Mesothelial cell of epicardium (in vitro differentiated cells): Measurements from ENCODE around the gene AGT. TPM values are rescaled to one million over a fixed set of nuclear protein-coding genes. Genes with fewer than 3 reads are reported as not detected.

Experiments used
- DNase-seq, 2 experiments: peaks; one replicate each; pipeline ENCODE4 v3.0.0; 2021; ENCODE audit warnings: low spot score in 2 of 2; ENCODE audit not compliant: unreplicated experiment in 2 of 2
- H3K27ac Mint-ChIP-seq: 2 replicates; pipeline ENCODE4 v1.8.0; 2021; ENCODE audit warnings: mixed read lengths
- H3K27me3 Mint-ChIP-seq: 2 replicates; pipeline ENCODE4 v1.8.0; 2021; ENCODE audit warnings: low read depth, mixed read lengths
- H3K36me3 Mint-ChIP-seq: 2 replicates; pipeline ENCODE4 v1.8.0; 2021; ENCODE audit warnings: mixed read lengths
- H3K4me1 Mint-ChIP-seq: 2 replicates; pipeline ENCODE4 v1.8.0; 2021; ENCODE audit warnings: mixed read lengths
- H3K4me3 Mint-ChIP-seq: 2 replicates; pipeline ENCODE4 v1.8.0; 2021; ENCODE audit warnings: mild to moderate bottlenecking, moderate library complexity, mixed read lengths
- H3K9me3 Mint-ChIP-seq: 2 replicates; pipeline ENCODE4 v1.8.0; 2021; ENCODE audit warnings: mixed read lengths
- total RNA-seq: library from RNA; stranded (reverse); gene quantifications from 3 replicates; pipeline ENCODE4 v1.2.1, GENCODE V29; 2021
- TF ChIP-seq, protein P1 (sequence below): fragments of 200-600 bp; sonication (generic); IDR thresholded peaks from one replicate; pipeline ENCODE4 v1.5.0; 2021; ENCODE audit warnings: antibody characterized with exemption; ENCODE audit not compliant: unreplicated experiment

Gene AGT
- total RNA-seq = 1.1 to 1.9 TPM (median 1.5 TPM) in 3 replicates

DNA sequence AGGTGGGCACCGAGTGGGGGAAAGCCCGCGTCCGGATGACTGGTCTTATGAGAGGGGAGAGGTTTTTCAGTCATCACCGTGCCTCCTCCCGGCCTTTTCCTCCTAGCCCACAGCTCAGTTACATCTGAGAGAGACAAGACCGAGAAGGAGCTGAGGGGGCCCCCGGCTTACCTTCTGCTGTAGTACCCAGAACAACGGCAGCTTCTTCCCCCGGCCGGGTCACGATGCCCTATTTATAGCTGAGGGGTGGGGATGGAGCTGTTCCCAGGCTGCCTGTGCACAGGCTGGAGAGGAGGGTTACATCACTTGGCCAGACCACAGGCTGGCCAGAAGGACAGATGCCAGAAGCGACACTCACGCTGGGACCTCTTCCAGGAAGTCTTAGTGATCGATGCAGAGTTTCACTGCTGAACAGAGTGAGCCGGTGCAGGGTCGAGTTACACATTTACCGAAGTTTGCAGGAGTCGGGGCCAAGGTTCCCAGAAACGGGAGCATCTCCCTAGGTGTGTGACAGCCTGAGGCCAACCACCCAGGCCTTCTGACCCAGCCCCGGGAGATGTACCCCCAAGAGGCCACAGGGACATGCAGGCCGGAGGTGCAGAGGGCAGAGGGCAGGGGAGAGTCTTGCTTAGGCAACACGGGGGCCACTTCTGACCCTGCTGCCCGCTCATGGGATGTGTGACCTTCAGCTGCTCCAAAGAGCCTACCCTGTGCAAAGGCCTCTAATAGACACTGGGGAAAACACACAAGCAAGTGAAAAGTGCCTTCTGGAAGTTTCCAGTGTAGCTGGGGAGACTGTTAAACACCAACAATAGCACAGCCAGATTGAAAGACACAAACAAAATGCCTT, at the start of gene AGT:
TSS of gene AGT (minus strand) at position 208 of the 850 bp plus-strand sequence. CDS start 3,299 bp downstream, outside the sequence.
- Mint-ChIP-seq H3K9me3 (peaks cover 6% of the 10 kb centered on the region), H3K4me3 (no peak within 1 kb of the TSS), H3K4me1 (peaks cover 7% of the 10 kb centered on the region), H3K27me3 (no peaks in the 10 kb centered on the region), H3K27ac (no peak within 1 kb of the TSS), H3K36me3 (no peaks in the 10 kb centered on the region)
- TF ChIP-seq, protein P1, sequence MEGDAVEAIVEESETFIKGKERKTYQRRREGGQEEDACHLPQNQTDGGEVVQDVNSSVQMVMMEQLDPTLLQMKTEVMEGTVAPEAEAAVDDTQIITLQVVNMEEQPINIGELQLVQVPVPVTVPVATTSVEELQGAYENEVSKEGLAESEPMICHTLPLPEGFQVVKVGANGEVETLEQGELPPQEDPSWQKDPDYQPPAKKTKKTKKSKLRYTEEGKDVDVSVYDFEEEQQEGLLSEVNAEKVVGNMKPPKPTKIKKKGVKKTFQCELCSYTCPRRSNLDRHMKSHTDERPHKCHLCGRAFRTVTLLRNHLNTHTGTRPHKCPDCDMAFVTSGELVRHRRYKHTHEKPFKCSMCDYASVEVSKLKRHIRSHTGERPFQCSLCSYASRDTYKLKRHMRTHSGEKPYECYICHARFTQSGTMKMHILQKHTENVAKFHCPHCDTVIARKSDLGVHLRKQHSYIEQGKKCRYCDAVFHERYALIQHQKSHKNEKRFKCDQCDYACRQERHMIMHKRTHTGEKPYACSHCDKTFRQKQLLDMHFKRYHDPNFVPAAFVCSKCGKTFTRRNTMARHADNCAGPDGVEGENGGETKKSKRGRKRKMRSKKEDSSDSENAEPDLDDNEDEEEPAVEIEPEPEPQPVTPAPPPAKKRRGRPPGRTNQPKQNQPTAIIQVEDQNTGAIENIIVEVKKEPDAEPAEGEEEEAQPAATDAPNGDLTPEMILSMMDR = no peak
- no peak for DNase-seq

DNA sequence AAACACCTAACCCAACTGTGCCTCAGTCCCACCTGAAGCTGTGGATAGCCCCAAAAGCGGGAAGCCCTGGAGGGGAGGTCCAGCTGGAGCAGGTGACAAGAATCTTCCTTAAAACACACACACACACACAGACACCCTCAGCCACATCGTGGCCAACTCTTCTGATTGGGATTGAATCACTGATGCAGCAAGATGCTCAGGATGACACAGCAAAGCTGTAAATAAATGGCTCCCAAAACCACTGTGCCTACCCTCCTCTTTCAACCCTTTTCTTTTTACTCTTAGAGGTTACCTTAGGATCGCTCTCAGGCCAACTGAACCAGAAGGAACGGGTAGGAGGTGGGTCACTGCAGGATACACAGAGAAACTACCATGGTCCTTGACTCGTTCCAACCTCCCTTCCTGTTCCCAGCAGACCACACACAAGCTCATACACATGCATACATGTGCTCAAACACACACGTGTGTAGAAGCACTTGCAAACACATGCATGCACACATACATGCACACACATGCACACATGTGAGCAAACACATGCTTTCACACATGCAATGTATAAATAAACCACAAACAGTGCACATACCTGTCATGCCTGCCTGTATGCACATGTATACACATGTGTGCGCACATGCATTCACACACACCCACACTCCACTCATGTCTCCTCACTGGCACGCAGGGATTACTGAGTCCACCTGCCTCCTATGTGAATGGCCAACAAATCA, 47.7 kb upstream of the AGT start:
- peaks cover 13% of the 10 kb centered on the region for H3K27me3 Mint-ChIP-seq

DNA sequence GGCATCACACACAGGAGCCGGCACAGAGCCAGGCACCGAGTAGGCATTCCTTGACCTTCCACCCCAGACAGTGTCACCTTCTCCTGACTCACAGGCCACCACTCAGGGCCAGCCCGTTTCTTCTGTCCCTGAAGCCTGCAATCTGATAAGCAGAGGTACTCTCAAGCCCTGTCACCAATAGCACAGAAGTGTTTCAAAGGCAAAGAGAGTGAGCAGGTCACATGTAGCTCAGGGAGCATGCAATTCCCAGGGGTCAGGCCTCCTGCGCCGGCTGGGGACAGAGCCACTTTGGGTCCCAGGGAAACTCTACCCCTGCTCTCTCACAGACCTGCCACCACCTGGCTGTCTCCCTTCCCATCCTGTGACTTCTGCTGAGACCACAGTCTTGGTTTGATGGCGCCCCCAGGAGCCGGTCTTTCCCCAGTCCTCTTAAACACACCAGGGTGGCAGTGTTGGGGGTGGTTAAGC, 46.5 kb upstream of the AGT start:
- Mint-ChIP-seq H3K4me3 (no peak overlapping the region), H3K27me3 (peaks cover 14% of the 10 kb centered on the region), H3K4me1 (peaks cover 15% of the 10 kb centered on the region), H3K36me3 (no peaks in the 10 kb centered on the region), H3K27ac (no peak overlapping the region), H3K9me3 (peaks cover 9% of the 10 kb centered on the region)
- TF ChIP-seq, protein P1 = no peak
- DNase-seq = no peak

More for the DNA sequence above, 47.7 kb upstream of the AGT start:
- no peak for DNase-seq
- no peaks in the 10 kb centered on the region for H3K36me3 Mint-ChIP-seq
- TF ChIP-seq, protein P1 = no peak
- H3K9me3 Mint-ChIP-seq = peaks cover 13% of the 10 kb centered on the region
- H3K4me1 Mint-ChIP-seq = peaks cover 15% of the 10 kb centered on the region
- H3K27ac Mint-ChIP-seq = no peak overlapping the region
- H3K4me3 Mint-ChIP-seq = no peak overlapping the region

DNA sequence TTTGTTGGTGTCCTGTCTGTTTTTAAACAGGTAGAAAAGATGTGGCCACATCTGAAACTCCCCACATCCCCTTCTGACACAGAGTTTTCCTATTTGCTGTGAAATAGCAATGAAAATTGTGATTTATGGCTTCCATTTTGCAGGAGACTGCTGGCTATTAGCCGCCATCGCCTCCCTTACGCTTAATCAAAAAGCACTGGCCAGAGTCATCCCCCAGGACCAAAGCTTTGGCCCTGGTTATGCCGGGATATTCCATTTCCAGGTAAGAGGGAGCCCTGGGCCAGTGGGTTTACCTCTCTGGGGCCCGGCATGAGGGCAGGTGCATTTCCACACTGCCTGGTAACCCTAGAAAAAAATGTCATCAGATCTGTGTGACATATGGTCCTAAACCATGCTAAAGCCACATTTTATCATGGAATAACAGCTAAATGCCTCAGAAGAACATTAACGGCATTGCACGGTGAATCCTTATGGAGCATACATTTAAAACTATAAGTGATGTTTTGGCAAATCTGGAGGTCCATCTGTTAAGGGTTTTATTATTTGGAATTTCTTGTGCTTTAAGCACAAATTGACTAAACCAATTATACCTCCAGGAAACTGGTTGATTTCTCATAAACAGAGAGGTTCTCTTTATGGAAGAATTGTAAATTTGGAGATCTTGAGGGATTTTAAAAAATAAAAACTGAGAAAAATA, 45.6 kb upstream of the AGT start:
- DNase-seq = no peak

More for the DNA sequence above, 45.6 kb upstream of the AGT start:
- Mint-ChIP-seq H3K36me3 (no peaks in the 10 kb centered on the region), H3K27me3 (peaks cover 14% of the 10 kb centered on the region), H3K9me3 (peaks cover 5% of the 10 kb centered on the region), H3K4me1 (peaks cover 15% of the 10 kb centered on the region), H3K4me3 (no peak overlapping the region), H3K27ac (no peak overlapping the region)
- TF ChIP-seq, protein P1 = no peak
